Stimulated activated CD4-positive, alpha-beta T cell treated with anti-CD3 and anti-CD28 coated beads, Interleukin-4, amount 100 ng/mL, for 24 hours (primary cell): ENCODE measurements around the gene RPL7A.
"Not testable (repeated sequence)": the region's sequence is repeated elsewhere in the genome, so short reads cannot be mapped to it uniquely, and the experiment has no call there.

Experiments
- DNase-seq: peaks from one replicate; pipeline ENCODE4 v3.0.0-alpha.2; 2020

The RPL7A gene

DNA sequence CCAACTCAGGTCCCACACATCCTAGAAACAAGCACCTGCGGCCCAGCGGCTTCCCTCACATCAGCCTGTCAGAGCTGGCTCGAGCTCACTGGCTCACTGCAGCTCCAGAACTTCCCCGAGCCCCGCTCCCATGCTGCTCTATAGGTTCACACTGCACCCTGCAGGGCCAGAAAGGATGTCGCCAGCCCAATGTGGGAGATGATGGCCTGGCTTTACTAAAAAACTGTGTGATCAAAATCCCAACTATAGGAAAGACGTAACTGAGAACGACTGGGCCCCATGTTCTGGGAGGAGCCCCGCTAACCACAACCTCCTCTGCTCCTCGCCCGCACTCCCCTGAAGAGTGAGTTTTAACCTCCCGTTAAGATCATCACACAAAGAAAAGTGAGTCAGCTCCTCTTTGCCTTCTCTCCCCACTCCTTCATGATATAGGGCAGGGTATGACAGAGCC, 23.3 kb downstream of the RPL7A start:
- peak; percentile 87 for DNase-seq

GRCh38 chr9:133372144-133372543, 24.1 kb downstream of the RPL7A start:
- DNase-seq: no peak

- DNase-seq: peak; percentile 21
Measured at GRCh38 chr9:133374612-133375115, 26.6 kb downstream of the RPL7A start.

GRCh38 chr9:133375116-133375723, 27.2 kb downstream of the RPL7A start:
- DNase-seq: peak; percentile 17

- DNase-seq: peak; percentile 94
Measured at GRCh38 chr9:133375724-133376654, 28.0 kb downstream of the RPL7A start, which contains the start of the genes STKLD1 and SURF4. STKLD1 (plus strand) TSS chr9:133376366; CDS start chr9:133376474, 108 bp downstream. SURF4 (minus strand) TSS chr9:133376060; CDS start chr9:133375969, 91 bp downstream.

DNA sequence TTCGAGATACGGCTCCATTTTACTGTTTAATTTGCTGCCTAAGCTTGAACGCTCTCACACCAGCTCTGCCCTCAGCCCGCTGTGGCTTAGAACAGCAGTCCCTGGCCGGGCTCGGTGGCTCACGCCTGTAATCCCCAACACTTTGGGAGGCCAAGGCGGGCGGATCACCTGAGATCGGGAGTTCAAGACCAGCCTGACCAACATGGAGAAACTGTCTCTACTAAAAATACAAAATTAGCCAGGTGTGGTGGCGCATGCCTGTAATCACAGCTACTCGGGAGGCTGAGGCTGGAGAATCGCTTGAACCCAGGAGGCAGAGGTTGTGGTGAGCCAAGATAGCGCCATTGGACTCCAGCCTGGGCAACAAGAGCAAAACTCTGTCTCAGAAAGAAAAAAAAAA, 29.3 kb downstream of the RPL7A start:
- not testable (repeated sequence) for DNase-seq

DNA sequence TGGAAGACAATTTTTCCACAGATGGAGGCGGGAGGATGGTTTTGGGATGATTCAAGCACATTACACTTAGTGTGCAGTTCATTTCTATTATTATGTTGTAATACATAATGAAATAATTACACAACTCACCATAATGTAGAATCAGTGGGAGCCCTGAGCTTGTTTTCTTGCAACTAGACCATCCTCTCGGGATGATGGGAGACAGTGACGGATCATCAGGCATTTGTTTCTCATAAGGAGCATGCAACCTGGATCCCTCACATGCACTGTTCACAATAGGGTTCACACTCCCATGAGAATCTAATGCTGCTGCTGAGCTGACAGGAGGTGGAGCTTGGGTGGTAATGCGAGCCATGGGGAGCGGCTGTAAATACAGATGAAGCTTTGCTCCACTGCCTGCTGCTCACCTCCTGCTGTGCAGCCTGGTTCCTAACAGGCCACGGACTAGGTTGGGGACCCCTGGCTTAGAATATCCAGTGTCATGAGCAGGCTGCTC, 29.8 kb downstream of the RPL7A start:
- no peak for DNase-seq

- DNase-seq: no peak
Measured at GRCh38 chr9:133378408-133378962, 30.5 kb downstream of the RPL7A start.

- no peak for DNase-seq
Measured at GRCh38 chr9:133379153-133380086, 31.4 kb downstream of the RPL7A start.

- no peak for DNase-seq
Measured at GRCh38 chr9:133380734-133381133, 32.7 kb downstream of the RPL7A start.

DNA sequence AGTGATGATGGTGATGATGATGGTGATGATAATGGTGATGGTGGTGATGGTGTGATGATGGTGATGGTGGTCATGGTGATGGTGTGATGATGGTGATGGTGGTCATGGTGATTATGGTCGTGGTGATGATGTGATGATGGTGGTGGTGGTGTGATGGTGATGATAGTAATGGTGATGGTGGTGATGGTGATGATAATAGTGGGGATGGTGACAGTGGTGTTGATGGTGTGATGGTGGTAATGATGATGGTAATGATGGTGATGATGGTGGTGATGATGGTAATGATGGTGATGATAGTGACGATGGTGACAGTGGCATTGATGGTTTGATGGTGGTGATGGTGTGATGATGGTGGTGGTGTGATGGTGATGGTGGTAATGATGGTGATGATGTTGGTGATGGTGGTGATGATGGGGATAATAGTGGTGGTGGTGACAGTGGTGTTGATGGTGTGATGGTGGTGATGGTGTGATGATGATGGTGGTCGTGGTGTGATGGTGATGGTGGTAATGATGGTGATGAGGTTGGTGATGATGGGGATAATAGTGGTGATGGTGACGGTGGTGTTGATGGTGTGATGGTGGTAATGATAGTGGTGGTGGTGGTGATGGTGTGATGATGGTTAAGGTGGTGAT, 34.6 kb downstream of the RPL7A start:
- DNase-seq: no peak

- no peak for DNase-seq
Measured at GRCh38 chr9:133383438-133383837, 35.4 kb downstream of the RPL7A start.

- no peak for DNase-seq
Measured at GRCh38 chr9:133384736-133385321, 36.8 kb downstream of the RPL7A start.

GRCh38 chr9:133385452-133385851, 37.4 kb downstream of the RPL7A start:
- DNase-seq: no peak

DNA sequence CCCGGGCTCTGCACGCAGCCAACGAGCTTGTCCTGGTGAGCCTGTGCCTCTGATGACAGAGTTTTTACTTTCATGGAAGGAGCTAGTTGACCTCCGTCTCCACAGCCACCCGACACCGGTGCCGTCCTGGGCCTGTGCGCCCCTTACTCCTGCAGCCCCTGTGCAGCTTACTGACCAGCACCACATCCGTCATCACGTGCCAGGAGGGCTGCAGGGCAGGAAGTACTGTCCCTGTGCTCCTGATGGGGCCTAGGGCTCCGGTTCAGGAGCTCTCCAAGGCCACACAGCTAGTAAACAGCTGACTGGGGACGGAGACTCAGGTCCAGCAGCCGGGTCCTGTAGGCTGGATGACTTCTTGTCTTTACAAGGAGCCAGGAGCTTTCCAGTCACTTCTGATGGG, 38.3 kb downstream of the RPL7A start:
- no peak for DNase-seq

DNA sequence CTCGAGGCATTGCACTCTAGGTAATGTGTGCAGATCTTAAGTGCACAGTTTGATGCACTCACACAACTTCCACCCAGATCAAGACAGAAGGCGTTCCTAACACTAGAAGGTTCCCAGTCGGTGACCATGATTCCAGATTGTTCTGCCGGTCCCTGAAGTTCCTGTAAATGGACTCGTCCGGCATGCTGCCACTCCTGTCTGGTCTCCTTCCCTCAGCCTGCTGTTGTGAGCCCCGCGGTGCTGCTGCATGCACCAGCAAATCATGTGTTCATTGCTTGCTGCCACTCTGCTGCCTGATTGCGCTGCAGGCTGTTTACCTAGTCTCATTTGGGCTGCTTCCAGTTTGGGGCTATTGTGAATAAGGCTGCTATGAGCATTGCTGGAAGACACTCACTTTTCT, 39.7 kb downstream of the RPL7A start:
- DNase-seq: no peak

GRCh38 chr9:133389025-133389557, 41.1 kb downstream of the RPL7A start:
- DNase-seq: no peak

DNA sequence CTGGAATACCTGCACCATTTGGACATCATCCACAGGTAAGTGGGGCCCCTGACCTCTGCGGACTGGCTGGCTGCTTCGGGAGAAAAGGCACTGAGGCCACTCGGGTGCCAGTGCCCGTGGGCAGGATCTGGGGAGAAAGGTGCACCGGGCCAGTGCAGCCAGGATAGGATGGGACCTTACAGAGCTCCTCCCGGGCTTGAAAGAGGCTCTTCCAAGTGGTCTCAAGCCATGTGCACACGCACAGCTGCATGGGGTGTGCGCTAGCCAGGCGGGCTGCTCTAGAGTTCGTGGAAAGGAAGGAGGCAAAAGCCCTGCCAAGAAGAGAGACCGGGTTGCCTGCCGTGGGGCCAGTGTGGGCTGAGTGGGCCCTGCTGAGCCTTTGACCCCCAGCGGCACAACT, 41.5 kb downstream of the RPL7A start:
- no peak for DNase-seq

- DNase-seq: no peak
Measured at GRCh38 chr9:133390713-133391112, 42.7 kb downstream of the RPL7A start.

DNA sequence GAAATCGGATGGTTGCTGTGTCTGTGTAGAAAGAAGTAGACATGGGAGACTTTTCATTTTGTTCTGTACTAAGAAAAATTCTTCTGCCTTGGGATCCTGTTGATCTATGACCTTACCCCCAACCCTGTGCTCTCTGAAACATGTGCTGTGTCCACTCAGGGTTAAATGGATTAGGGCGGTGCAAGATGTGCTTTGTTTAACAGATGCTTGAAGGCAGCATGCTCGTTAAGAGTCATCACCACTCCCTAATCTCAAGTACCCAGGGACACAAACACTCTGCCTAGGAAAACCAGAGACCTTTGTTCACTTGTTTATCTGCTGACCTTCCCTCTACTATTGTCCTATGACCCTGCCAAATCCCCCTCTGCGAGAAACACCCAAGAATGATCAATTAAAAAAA, 43.4 kb downstream of the RPL7A start:
- not testable (repeated sequence) for DNase-seq

DNA sequence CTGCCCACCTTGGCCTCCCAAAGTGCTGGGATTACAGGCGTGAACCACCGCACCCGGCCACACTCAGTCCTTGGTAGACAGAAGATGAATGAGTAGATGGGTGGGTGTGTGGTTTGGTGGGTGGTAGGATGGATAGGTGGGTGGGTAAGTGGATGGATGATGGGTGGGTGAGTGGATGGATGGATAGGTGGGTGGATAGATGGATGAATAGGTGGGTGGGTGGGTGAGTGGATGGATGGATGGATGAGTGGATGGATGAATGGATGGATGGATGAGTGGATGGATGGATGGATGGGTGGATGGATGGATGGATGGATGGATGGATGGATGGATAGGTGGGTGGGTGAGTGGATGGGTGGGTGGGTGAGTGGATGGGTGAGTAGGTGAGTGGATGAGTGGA, 44.3 kb downstream of the RPL7A start:
- DNase-seq: not testable (repeated sequence)
